Parathyroid adenoma (tissue), 2 donors: Measurements from ENCODE around the gene TIMM23.
A peak's percentile ranks its signal among the peaks of the same experiment; 100 is the strongest.
"Not testable (repeated sequence)": the region's sequence is repeated elsewhere in the genome, so short reads cannot be mapped to it uniquely, and the experiment has no call there.

Experiments used
- H2AFZ ChIP-seq: fragments of 300-600 bp; sonication (generic); one replicate; pipeline ENCODE4 v1.7.0; 2017; ENCODE audit warnings: antibody characterized with exemption, mild to moderate bottlenecking
- H3K27ac ChIP-seq: fragments of 300-600 bp; sonication (generic); one replicate; pipeline ENCODE4 v1.7.0; 2017
- H3K27me3 ChIP-seq: fragments of 300-600 bp; sonication (generic); one replicate; pipeline ENCODE4 v1.7.0; 2017; ENCODE audit warnings: low read length; ENCODE audit not compliant: control insufficient read depth, insufficient read depth
- H3K36me3 ChIP-seq: fragments of 300-600 bp; sonication (generic); one replicate; pipeline ENCODE4 v1.7.0; 2017; ENCODE audit warnings: low read length; ENCODE audit not compliant: control insufficient read depth, insufficient read depth
- H3K4me1 ChIP-seq: fragments of 300-600 bp; sonication (generic); one replicate; pipeline ENCODE4 v1.7.0; 2017; ENCODE audit warnings: control low read depth
- H3K4me2 ChIP-seq: fragments of 300-600 bp; sonication (generic); one replicate; pipeline ENCODE4 v1.7.0; 2017; ENCODE audit warnings: low read length
- H3K4me3 ChIP-seq: fragments of 300-600 bp; sonication (generic); one replicate; pipeline ENCODE4 v1.7.0; 2017; ENCODE audit warnings: low read depth, low read length
- H3K79me2 ChIP-seq: fragments of 300-600 bp; sonication (generic); one replicate; pipeline ENCODE4 v1.7.0; 2017; ENCODE audit warnings: control low read depth
- H3K9ac ChIP-seq: fragments of 300-600 bp; sonication (generic); one replicate; pipeline ENCODE4 v1.7.0; 2017; ENCODE audit warnings: mild to moderate bottlenecking
- H3K9me3 ChIP-seq: fragments of 300-600 bp; sonication (generic); one replicate; pipeline ENCODE4 v1.7.0; 2017; ENCODE audit warnings: low read length; ENCODE audit not compliant: control insufficient read depth
- donor health status: primary hyperparathyroidism.

The TIMM23 gene

DNA sequence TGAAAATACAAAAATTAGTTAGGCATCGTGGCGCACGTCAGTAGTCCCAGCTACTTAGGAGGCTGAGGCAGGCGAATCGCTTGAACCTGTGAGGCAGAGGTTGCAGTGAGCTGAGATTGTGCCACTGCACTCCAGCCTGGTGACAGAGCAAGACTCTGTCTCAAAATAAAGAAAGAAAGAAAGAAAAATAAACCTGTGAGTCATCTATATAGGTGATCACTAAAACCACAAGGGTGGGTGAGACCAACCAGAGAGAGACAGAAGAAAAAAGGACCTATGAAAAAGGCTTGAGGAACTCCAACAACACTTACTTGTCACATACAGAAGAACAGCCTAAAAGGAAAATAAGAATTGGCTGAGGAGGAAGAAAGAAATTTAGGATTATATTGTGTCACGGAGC lies 14.4 kb upstream of the TIMM23 start:
- not testable (repeated sequence) for H3K4me1 ChIP-seq, H3K79me2 ChIP-seq, H3K4me2 ChIP-seq, H3K27ac ChIP-seq, H3K9ac ChIP-seq, H3K27me3 ChIP-seq, H3K4me3 ChIP-seq, H3K9me3 ChIP-seq, H3K36me3 ChIP-seq, H2AFZ ChIP-seq

DNA sequence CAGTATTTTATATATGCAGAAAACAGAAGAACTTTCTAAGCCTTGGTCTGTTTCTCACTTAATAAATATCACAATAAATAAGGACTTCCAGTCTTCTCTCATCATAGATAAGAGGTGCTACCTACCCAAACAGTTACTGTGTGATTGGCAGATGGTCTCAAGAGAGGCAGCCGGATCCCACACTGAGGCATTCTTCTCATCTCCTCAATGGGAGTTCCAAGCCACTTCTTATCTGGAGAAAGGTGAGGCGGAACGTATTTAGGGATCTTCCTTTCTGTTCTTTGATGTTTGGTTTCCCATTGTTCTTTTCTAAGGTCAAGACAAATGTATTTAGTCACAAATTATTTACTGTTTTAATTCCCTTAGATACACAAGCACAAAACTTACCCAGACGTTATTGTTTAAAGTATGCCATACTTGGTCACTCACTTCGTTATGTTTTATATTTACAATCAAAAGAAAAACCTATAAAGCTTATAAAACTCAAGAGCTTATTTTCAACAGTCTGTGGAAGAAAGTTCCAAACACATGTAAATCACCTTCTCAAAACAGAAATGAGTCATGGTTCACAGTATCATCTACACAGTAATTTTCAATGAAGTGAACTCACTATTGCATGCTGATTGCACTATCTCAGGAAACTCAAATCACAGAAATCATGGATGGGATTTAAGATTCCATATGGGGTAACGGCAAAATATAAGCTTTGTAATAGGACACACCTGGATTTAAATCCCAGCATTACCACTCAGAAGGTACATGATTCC lies 9.4 kb upstream of the TIMM23 start:
- H3K4me2 ChIP-seq, H3K9ac ChIP-seq, H3K27ac ChIP-seq, H3K36me3 ChIP-seq, H3K4me1 ChIP-seq, H3K4me3 ChIP-seq, H3K9me3 ChIP-seq, H3K27me3 ChIP-seq, H3K79me2 ChIP-seq, H2AFZ ChIP-seq: not testable (repeated sequence)

DNA sequence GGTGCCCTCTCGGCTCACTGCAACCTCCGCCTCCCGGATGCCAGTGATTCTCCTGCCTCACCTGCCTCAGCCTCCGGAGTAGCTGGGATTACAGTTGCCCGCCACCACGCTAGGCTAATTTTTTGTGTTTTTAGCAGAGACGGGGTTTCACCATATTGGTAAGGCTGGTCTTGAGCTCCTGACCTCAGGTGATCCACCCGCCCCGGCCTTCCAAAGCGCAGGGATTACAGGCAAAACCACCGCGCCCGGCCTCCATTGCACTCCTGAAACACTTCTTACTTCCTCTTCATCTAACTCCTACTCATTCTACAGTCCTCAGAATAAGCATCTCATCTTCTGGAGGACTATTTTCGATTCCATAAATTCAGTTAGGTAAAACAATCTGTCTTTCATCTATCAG lies 1.3 kb upstream of the TIMM23 start:
- Histone ChIP-seq H3K4me2 (peak overlapping the region; percentile 60), H3K79me2 (peaks cover 33% of the 10 kb centered on the region)
- not testable (repeated sequence) for H3K36me3 ChIP-seq, H3K9me3 ChIP-seq, H3K9ac ChIP-seq, H3K4me3 ChIP-seq, H3K4me1 ChIP-seq, H3K27ac ChIP-seq, H3K27me3 ChIP-seq, H2AFZ ChIP-seq

DNA sequence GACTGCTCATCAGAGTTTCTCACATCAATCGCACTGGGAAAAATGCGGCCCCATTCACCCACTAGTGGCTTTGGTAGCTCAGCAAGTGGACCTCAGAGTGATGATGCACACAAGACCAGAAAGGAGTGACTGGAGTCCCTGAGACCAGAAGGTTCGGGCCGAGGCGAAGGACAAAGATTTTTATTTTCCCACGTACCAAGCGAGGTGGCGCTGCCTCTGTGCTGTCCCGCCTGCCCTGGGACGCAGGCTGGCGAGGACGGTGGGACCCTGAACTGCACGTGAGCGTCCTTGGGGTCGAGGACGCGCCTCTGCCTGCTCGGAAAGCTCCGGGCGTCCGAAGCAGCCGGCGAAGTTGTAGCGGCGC lies 565 bp upstream of the TIMM23 start:
- not testable (repeated sequence) for H3K9me3 ChIP-seq, H3K27me3 ChIP-seq, H3K4me1 ChIP-seq, H3K36me3 ChIP-seq
- Histone ChIP-seq H3K27ac (peak overlapping the region; percentile 49), H3K79me2 (peaks cover 33% of the 10 kb centered on the region), H3K4me2 (peak overlapping the region; percentile 60), H2AFZ (peak overlapping the region; percentile 83), H3K4me3 (peak overlapping the region; percentile 69), H3K9ac (peak overlapping the region; percentile 1)

- Histone ChIP-seq H3K79me2 (peaks cover 32% of the 10 kb centered on the region), H3K4me3 (peak overlapping the region; percentile 69)
Measured at GRCh38 chr10:45972813-45973169, 502 bp downstream of the TIMM23 start.

GRCh38 chr10:45974041-45974440 lies 1.8 kb downstream of the TIMM23 start:
- not testable (repeated sequence) for H3K36me3 ChIP-seq, H3K4me2 ChIP-seq, H3K9me3 ChIP-seq, H3K4me3 ChIP-seq, H3K4me1 ChIP-seq, H3K27me3 ChIP-seq, H3K27ac ChIP-seq, H2AFZ ChIP-seq, H3K9ac ChIP-seq
- H3K79me2 ChIP-seq = peaks cover 30% of the 10 kb centered on the region

More at GRCh38 chr10:45972813-45973169, 502 bp downstream of the TIMM23 start:
- not testable (repeated sequence) for H3K4me1 ChIP-seq, H3K9me3 ChIP-seq, H3K36me3 ChIP-seq, H3K27me3 ChIP-seq, H3K9ac ChIP-seq
- Histone ChIP-seq H3K4me2 (peak overlapping the region; percentile 74), H3K27ac (peak overlapping the region; percentile 49), H2AFZ (peak overlapping the region; percentile 83)

DNA sequence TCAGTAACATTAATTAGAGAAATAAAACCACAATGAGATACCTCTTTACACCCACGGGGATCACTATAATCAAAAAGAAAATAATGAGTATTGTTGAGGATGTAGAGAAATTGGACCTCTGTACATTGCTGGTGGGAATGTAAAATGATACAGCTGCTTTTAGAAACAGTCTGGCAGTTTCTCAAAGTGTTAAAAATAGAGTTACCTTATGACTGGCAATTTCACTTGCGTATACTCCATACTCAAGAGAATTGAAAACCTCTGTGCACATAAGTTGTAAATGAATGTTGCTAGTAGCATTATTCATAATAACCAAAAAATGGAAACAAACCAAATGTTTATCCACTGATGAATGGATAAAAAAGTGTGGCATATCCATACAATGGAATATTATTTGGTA lies 6.3 kb downstream of the TIMM23 start:
- not testable (repeated sequence) for H3K27ac ChIP-seq

GRCh38 chr10:45981367-45981766 lies 9.1 kb downstream of the TIMM23 start:
- not testable (repeated sequence) for H2AFZ ChIP-seq, H3K27ac ChIP-seq, H3K4me3 ChIP-seq, H3K36me3 ChIP-seq, H3K4me2 ChIP-seq, H3K4me1 ChIP-seq, H3K79me2 ChIP-seq, H3K27me3 ChIP-seq, H3K9ac ChIP-seq, H3K9me3 ChIP-seq

More for the DNA sequence above, 6.3 kb downstream of the TIMM23 start:
- H2AFZ ChIP-seq, H3K27me3 ChIP-seq, H3K9me3 ChIP-seq, H3K4me1 ChIP-seq, H3K9ac ChIP-seq, H3K79me2 ChIP-seq, H3K4me2 ChIP-seq, H3K36me3 ChIP-seq, H3K4me3 ChIP-seq: not testable (repeated sequence)
